HL-60/S4 treated with retinoic acid at 250 ng/mL for 4 days and 3 days (cell line): Measurements from ENCODE around the gene SHISA5.
"Not testable (repeated sequence)": the region's sequence is repeated elsewhere in the genome, so short reads cannot be mapped to it uniquely, and the experiment has no call there.

Source experiments
- in situ Hi-C: fragments of 300-500 bp; cut with MboI; formaldehyde crosslinking; loops from 2 replicates; pipeline ENCODE4 v1.7.0; 2022; ENCODE audit warnings: low sequenced_read_pairs

The SHISA5 gene

GRCh38 chr3:48478626-48479555 lies 25.1 kb downstream of the SHISA5 start:
- in situ Hi-C loops: no loop called here

- in situ Hi-C loops: no loop called here
Measured at GRCh38 chr3:48477959-48478520, 25.9 kb downstream of the SHISA5 start.

GRCh38 chr3:48476426-48477053 lies 27.4 kb downstream of the SHISA5 start:
- in situ Hi-C loops: no loop called here

GRCh38 chr3:48475188-48475587 lies 28.8 kb downstream of the SHISA5 start:
- in situ Hi-C loops: no loop called here

GRCh38 chr3:48474619-48475018 lies 29.4 kb downstream of the SHISA5 start:
- in situ Hi-C loops: no loop called here

- in situ Hi-C loops: not testable (repeated sequence)
Measured at GRCh38 chr3:48474031-48474430, 29.9 kb downstream of the SHISA5 start.

GRCh38 chr3:48473617-48473952 lies 30.4 kb downstream of the SHISA5 start:
- in situ Hi-C loops: no loop called here

GRCh38 chr3:48472923-48473616 lies 30.9 kb downstream of the SHISA5 start:
- in situ Hi-C loops: no loop called here

GRCh38 chr3:48472673-48472922 lies 31.4 kb downstream of the SHISA5 start:
- in situ Hi-C loops: no loop called here

- in situ Hi-C loops: no loop called here
Measured at GRCh38 chr3:48470286-48470685, 33.7 kb downstream of the SHISA5 start.

- in situ Hi-C loops: no loop called here
Measured at GRCh38 chr3:48469046-48469915, 34.7 kb downstream of the SHISA5 start.

GRCh38 chr3:48468329-48468731 lies 35.6 kb downstream of the SHISA5 start:
- in situ Hi-C loops: no loop called here

GRCh38 chr3:48467473-48468267 lies 36.3 kb downstream of the SHISA5 start:
- in situ Hi-C loops: no loop called here

- in situ Hi-C loops: no loop called here
Measured at GRCh38 chr3:48467110-48467454, 36.9 kb downstream of the SHISA5 start.

- in situ Hi-C loops: no loop called here
Measured at GRCh38 chr3:48466386-48467109, 37.4 kb downstream of the SHISA5 start.

GRCh38 chr3:48465531-48466378 lies 38.2 kb downstream of the SHISA5 start:
- in situ Hi-C loops: no loop called here

- in situ Hi-C loops: no loop called here
Measured at GRCh38 chr3:48465237-48465530, 38.8 kb downstream of the SHISA5 start.

- in situ Hi-C loops: no loop called here
Measured at GRCh38 chr3:48464713-48465221, 39.2 kb downstream of the SHISA5 start.

- in situ Hi-C loops: no loop called here
Measured at GRCh38 chr3:48463703-48464102, 40.3 kb downstream of the SHISA5 start.
